HEK293 (cell line): ENCODE measurements around the gene ZMYM3.
"Not testable (repeated sequence)": the region's sequence is repeated elsewhere in the genome, so short reads cannot be mapped to it uniquely, and the experiment has no call there.

ENCODE experiments used
- CTCF ChIA-PET: fragments of 350-600 bp; formaldehyde crosslinking; extraction: SDS; loops from one replicate; lab custom pipeline; 2021; ENCODE audit warnings: antibody characterized with exemption; lab: Yijun Ruan, JAX
- POLR2A ChIA-PET: fragments of 300-600 bp; formaldehyde crosslinking; extraction: SDS; loops from one replicate; lab custom pipeline; 2020; ENCODE audit warnings: antibody characterized with exemption, inconsistent platforms; lab: Yijun Ruan, JAX
- H3K27ac ChIP-seq: fragments of 200-500 bp; sonication (Bioruptor generic); 2 replicates; pipeline ENCODE4 v1.5.1; 2014; ENCODE audit warnings: low read depth, low read length, control low read depth, inconsistent platforms; ENCODE audit errors: extremely low read depth
- H3K36me3 ChIP-seq, 2 experiments: fragments of 200-500 bp in 1 of 2; sonication (Bioruptor generic) in 1 of 2; 1 replicate in 1 of 2; 2 replicates in 1 of 2; pipeline ENCODE4 v1.5.1; 2014 to 2017; ENCODE audit warnings: inconsistent platforms in 2 of 2, low read length in 2 of 2; ENCODE audit not compliant: control insufficient read depth in 2 of 2, insufficient read depth in 1 of 2
- H3K4me1 ChIP-seq: fragments of 200-500 bp; sonication (Bioruptor generic); 2 replicates; pipeline ENCODE4 v1.5.1; 2014; ENCODE audit warnings: mild to moderate bottlenecking, low read length, inconsistent platforms; ENCODE audit not compliant: control insufficient read depth, insufficient read depth
- H3K4me3 ChIP-seq: 2 replicates; pipeline ENCODE4 v1.5.1; 2011; ENCODE audit warnings: low read depth, mild to moderate bottlenecking, control low read depth, low read length, moderate library complexity
- H3K9me3 ChIP-seq: fragments of 200-500 bp; sonication (Bioruptor generic); 2 replicates; pipeline ENCODE4 v1.5.1; 2014; ENCODE audit warnings: low read depth, low read length, inconsistent platforms; ENCODE audit not compliant: control insufficient read depth, insufficient read depth
- KLF1 ChIP-seq: fragments of 450-650 bp; formaldehyde crosslinking; IDR thresholded peaks from 2 replicates; pipeline ENCODE4 v1.5.1; 2016; ENCODE audit warnings: missing biosample characterization, missing genetic modification characterization
- PRDM10 ChIP-seq: fragments of 450-650 bp; formaldehyde crosslinking; IDR thresholded peaks from 2 replicates; pipeline ENCODE4 v1.5.1; 2016; ENCODE audit warnings: missing biosample characterization, missing genetic modification characterization
- YY2 ChIP-seq: fragments of 450-650 bp; formaldehyde crosslinking; IDR thresholded peaks from 2 replicates; pipeline ENCODE4 v1.5.1; 2016; ENCODE audit warnings: missing biosample characterization, missing genetic modification characterization
- ZNF133 ChIP-seq: fragments of 450-650 bp; formaldehyde crosslinking; IDR thresholded peaks from 2 replicates; pipeline ENCODE4 v1.5.1; 2016; ENCODE audit warnings: missing biosample characterization, missing genetic modification characterization
- ZNF174 ChIP-seq: fragments of 450-650 bp; formaldehyde crosslinking; IDR thresholded peaks from 2 replicates; pipeline ENCODE4 v1.5.0; 2017; ENCODE audit warnings: missing biosample characterization, mild to moderate bottlenecking, missing genetic modification characterization
- ZNF184 ChIP-seq: fragments of 450-650 bp; IDR thresholded peaks from 2 replicates; pipeline ENCODE4 v1.5.1; 2018; ENCODE audit warnings: missing biosample characterization, mild to moderate bottlenecking, missing genetic modification characterization
- ZNF274 ChIP-seq, 2 experiments: fragments of 200-500 bp in 1 of 2; fragments of 450-650 bp in 1 of 2; sonication (Bioruptor generic) in 1 of 2; formaldehyde crosslinking in 1 of 2; IDR thresholded peaks; 2 replicates each; pipeline versions ENCODE4 v1.5.1 to v1.6.1; 2014 to 2016; ENCODE audit warnings: borderline replicate concordance in 1 of 2, inconsistent platforms in 1 of 2, low read length in 1 of 2, missing biosample characterization in 1 of 2, missing genetic modification characterization in 1 of 2
- ZNF311 ChIP-seq: fragments of 450-650 bp; formaldehyde crosslinking; IDR thresholded peaks from 2 replicates; pipeline ENCODE4 v1.5.1; 2017; ENCODE audit warnings: missing biosample characterization, missing genetic modification characterization, borderline replicate concordance
- ZNF398 ChIP-seq: fragments of 450-650 bp; formaldehyde crosslinking; IDR thresholded peaks from 2 replicates; pipeline ENCODE4 v1.5.1; 2017; ENCODE audit warnings: missing biosample characterization, missing genetic modification characterization
- ZNF560 ChIP-seq: fragments of 450-650 bp; formaldehyde crosslinking; IDR thresholded peaks from 2 replicates; pipeline ENCODE4 v1.5.1; 2017; ENCODE audit warnings: missing biosample characterization, missing genetic modification characterization, borderline replicate concordance

ZMYM3 gene

GRCh38 chrX:71282514-71283402, 28.8 kb upstream of the ZMYM3 start (continued):
- peak; percentile 70 for TF ChIP-seq PRDM10 (tag by site-specific recombination)
- TF ChIP-seq ZNF398, result peak; percentile 99
- TF ChIP-seq, all 188 proteins: peak for 13

GRCh38 chrX:71281300-71281699, 27.4 kb upstream of the ZMYM3 start:
- H3K4me1 ChIP-seq, H3K27ac ChIP-seq, H3K4me3 ChIP-seq, CTCF ChIA-PET, POLR2A ChIA-PET, H3K9me3 ChIP-seq: not testable (repeated sequence)
- peaks cover 0 to 17% of the 10 kb centered on the region in 2 experiments; a peak in 1 of 3 replicates for H3K36me3 ChIP-seq

GRCh38 chrX:71272313-71272712, 18.4 kb upstream of the ZMYM3 start:
- CTCF ChIA-PET, POLR2A ChIA-PET: not testable (repeated sequence)

GRCh38 chrX:71269801-71270395, 16.0 kb upstream of the ZMYM3 start:
- no peaks in the 10 kb centered on the region for H3K4me1 ChIP-seq
- TF ChIP-seq ZNF184 (tag by site-specific recombination) (no peak), ZNF274 (IDR thresholded peaks at IDR 0.05; ENCODE audit: low read length) (no peak), ZNF274 (tag by site-specific recombination; IDR thresholded peaks at IDR 0.05; ENCODE audit: borderline replicate concordance) (no peak), YY2 (no peak), ZNF174 (tag by site-specific recombination) (no peak), ZNF133 (tag by site-specific recombination) (no peak), ZNF560 (tag by site-specific recombination) (no peak), ZNF311 (tag by site-specific recombination) (no peak)
- no peaks in the 10 kb centered on the region for H3K36me3 ChIP-seq
- no peak overlapping the region for H3K4me3 ChIP-seq
- ChIA-PET POLR2A (no interaction called here), CTCF (no interaction called here)
- peaks cover 4% of the 10 kb centered on the region; the same call in 1 of the 2 replicates for H3K9me3 ChIP-seq
- no peak overlapping the region for H3K27ac ChIP-seq

More at GRCh38 chrX:71272313-71272712, 18.4 kb upstream of the ZMYM3 start:
- H3K9me3 ChIP-seq, H3K27ac ChIP-seq, H3K36me3 ChIP-seq, H3K4me3 ChIP-seq, H3K4me1 ChIP-seq: not testable (repeated sequence)
- peak; percentile 29; the same call in 1 of the 2 replicates for TF ChIP-seq KLF1 (tag by site-specific recombination)
